ENCODE results near the gene CAMK2B.

CAMK2B gene

DNA sequence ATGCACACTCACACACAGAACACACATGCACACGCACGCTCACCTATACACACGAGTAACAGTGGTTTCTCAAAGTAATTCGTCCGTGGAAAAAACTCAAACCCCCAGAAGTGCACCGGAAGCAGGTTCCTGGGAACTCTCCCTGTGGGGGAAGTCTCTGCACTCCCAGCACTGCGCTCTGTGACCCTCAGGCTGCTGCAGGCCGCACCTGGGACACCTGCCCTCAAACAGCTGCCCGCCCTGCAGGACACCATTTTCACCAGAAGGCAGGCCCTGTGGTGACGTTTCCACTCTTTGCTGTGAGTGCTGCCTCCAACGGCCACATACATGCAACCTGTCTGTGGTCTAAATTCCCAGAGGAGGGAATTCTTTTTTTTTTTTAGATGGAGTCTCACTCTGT, 103.3 kb downstream of the CAMK2B start:
- TF ChIP-seq GATA1 (IDR thresholded peaks at IDR 0.05; ENCODE audit: low read depth, low read length) (no peak), POLR2A (IDR thresholded peaks at IDR 0.05; ENCODE audit: low read length) (no peak)
- DNase-seq = no peak

- no peak for TF ChIP-seq GATA1 (IDR thresholded peaks at IDR 0.05; ENCODE audit: low read depth, low read length)
- TF ChIP-seq POLR2A (IDR thresholded peaks at IDR 0.05; ENCODE audit: low read length) = no peak
- no peak for DNase-seq
Measured at GRCh38 chr7:44221231-44221791, 104.1 kb downstream of the CAMK2B start.

- no peak for TF ChIP-seq POLR2A (IDR thresholded peaks at IDR 0.05; ENCODE audit: low read length)
- no peak for TF ChIP-seq GATA1 (IDR thresholded peaks at IDR 0.05; ENCODE audit: low read depth, low read length)
- DNase-seq = no peak
Measured at GRCh38 chr7:44220358-44221112, 104.9 kb downstream of the CAMK2B start.

DNA sequence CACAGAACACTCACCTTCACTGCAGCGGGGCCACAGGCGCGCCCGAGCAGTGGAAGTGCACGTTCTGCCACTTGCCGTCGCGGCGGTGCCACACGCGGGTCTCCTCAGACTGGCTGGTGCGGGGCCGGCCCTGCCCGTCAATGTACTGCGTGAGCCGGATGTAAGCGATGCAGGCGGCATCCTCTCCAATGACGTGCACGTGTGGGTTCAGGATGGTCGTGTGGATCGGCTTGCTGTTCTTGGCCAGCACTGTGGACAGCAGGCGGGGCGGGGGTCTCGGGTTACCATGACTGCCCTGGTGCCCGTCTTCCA, 105.4 kb downstream of the CAMK2B start:
- DNase-seq = no peak

GRCh38 chr7:44219371-44220045, 105.9 kb downstream of the CAMK2B start:
- TF ChIP-seq GATA1 (IDR thresholded peaks at IDR 0.05; ENCODE audit: low read depth, low read length) = no peak
- TF ChIP-seq POLR2A (IDR thresholded peaks at IDR 0.05; ENCODE audit: low read length) = no peak
- no peak for DNase-seq

More for the DNA sequence above, 105.4 kb downstream of the CAMK2B start:
- TF ChIP-seq GATA1 (IDR thresholded peaks at IDR 0.05; ENCODE audit: low read depth, low read length) = no peak
- TF ChIP-seq POLR2A (IDR thresholded peaks at IDR 0.05; ENCODE audit: low read length) = no peak

GRCh38 chr7:44218418-44219201, 106.8 kb downstream of the CAMK2B start:
- DNase-seq = no peak
- TF ChIP-seq POLR2A (IDR thresholded peaks at IDR 0.05; ENCODE audit: low read length) = no peak

GRCh38 chr7:44217852-44218402, 107.5 kb downstream of the CAMK2B start:
- TF ChIP-seq GATA1 (IDR thresholded peaks at IDR 0.05; ENCODE audit: low read depth, low read length) (no peak), POLR2A (IDR thresholded peaks at IDR 0.05; ENCODE audit: low read length) (no peak)
- DNase-seq = no peak

GRCh38 chr7:44217223-44217714, 108.1 kb downstream of the CAMK2B start:
- no peak for DNase-seq
- TF ChIP-seq GATA1 (IDR thresholded peaks at IDR 0.05; ENCODE audit: low read depth, low read length) = no peak
- no peak for TF ChIP-seq POLR2A (IDR thresholded peaks at IDR 0.05; ENCODE audit: low read length)

DNA sequence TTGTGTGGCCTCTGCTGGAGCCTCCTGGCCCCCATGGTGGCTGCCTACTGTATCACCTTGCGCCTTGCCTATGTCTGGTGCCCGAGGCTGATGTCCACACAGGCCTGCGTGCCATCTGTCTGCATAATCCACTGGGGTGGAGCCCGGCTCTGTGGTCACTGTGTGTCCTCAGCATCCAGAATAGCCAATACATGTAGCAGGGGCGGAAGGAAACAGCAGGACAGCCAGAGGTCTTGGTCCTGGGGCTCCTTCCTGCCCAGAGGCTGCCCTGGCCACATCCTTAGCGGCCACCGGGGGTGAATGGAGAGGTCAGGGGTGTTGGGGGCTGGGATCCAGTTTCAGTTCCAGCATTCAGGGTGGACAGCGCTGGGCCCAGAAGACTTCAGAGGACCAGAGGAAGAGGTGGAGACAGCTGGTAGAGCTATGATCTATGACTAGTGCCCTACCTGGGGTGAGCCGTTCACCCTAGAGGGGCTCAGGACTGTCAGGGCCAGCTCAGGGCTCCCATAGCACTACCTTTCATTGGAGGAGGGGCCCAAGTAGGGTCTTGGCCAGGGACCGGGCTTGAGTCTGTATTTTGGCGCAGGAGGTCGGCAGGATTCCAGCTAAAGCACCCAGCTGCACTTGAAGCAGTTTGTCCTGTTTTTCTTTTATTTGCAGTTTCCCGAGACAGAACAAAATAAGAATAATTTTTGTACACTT, 108.7 kb downstream of the CAMK2B start:
- DNase-seq = no peak
- TF ChIP-seq GATA1 (IDR thresholded peaks at IDR 0.05; ENCODE audit: low read depth, low read length) (no peak), POLR2A (IDR thresholded peaks at IDR 0.05; ENCODE audit: low read length) (no peak)

- TF ChIP-seq POLR2A (IDR thresholded peaks at IDR 0.05; ENCODE audit: low read length) = no peak
- TF ChIP-seq GATA1 (IDR thresholded peaks at IDR 0.05; ENCODE audit: low read depth, low read length) = no peak
- no peak for DNase-seq
Measured at GRCh38 chr7:44216019-44216418, 109.4 kb downstream of the CAMK2B start.

- no peak for TF ChIP-seq GATA1 (IDR thresholded peaks at IDR 0.05; ENCODE audit: low read depth, low read length)
- no peak for TF ChIP-seq POLR2A (IDR thresholded peaks at IDR 0.05; ENCODE audit: low read length)
- no peak for DNase-seq
Measured at GRCh38 chr7:44215531-44215930, 109.9 kb downstream of the CAMK2B start.

DNA sequence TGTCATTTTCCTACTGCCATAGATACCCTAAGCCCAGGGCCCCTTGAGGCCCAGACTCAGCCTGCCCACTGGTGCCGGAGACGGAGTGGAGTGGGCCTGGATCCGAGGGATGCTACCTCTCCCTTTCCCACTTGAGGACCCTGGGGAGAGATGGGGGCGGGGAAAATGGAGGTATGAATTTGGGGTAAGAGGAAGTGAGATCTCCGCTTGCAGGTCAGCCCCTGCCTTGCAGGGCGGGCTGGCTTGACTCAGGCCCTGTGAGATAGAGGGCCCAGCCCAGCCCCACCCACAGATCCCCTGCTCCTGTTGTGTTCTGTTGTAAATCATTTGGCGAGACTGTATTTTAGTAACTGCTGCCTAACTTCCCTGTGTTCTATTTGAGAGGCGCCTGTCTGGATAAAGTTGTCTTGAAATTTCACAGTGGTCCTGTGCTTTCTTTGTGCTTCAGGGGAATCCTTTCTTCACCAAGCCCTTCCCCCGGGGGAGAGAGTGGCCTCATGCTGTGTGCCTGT, 111.5 kb downstream of the CAMK2B start:
- DNase-seq = peak; percentile 35 to 38
- TF ChIP-seq GATA1 (IDR thresholded peaks at IDR 0.05; ENCODE audit: low read depth, low read length) (no peak), POLR2A (IDR thresholded peaks at IDR 0.05; ENCODE audit: low read length) (no peak)

All from erythroblast (primary cell).